Body of pancreas (tissue), 4 donors: ENCODE results near the gene SLX4IP. TPM values are rescaled to one million over a fixed set of nuclear protein-coding genes. Genes with fewer than 3 reads are reported as not detected.

Experiments
- ATAC-seq: fragments of 150-250 bp; one replicate; pipeline ENCODE4 v1.9.1; 2016
- DNase-seq, 4 donors: peaks; one replicate each; pipeline ENCODE4 v3.0.0-alpha.2; 2019
- H3K27ac ChIP-seq, 4 donors: fragments of 200-600 bp; sonication (generic); 1 replicate in 3 of 4; 2 replicates in 1 of 4; pipeline versions ENCODE4 v1.5.1 to v1.6.1; 2016 to 2019; ENCODE audit warnings: mild to moderate bottlenecking in 1 of 4, mixed read lengths in 1 of 4, moderate library complexity in 1 of 4
- H3K27me3 ChIP-seq, 2 donors: fragments of 200-600 bp; sonication (generic); one replicate each; pipeline ENCODE4 v1.6.0; 2016; ENCODE audit warnings: mild to moderate bottlenecking in 1 of 2
- H3K36me3 ChIP-seq, 2 donors: fragments of 200-600 bp; sonication (generic); replicated peaks in 1 of 2; 2 replicates each; pipeline ENCODE4 v1.5.1; 2016; ENCODE audit warnings: low read depth in 2 of 2; ENCODE audit not compliant: insufficient read depth in 1 of 2
- H3K4me1 ChIP-seq: fragments of 200-600 bp; sonication (generic); one replicate; pipeline ENCODE4 v1.6.0; 2016
- H3K4me3 ChIP-seq, 2 donors: fragments of 200-600 bp; sonication (generic); 1 replicate in 1 of 2; 2 replicates in 1 of 2; pipeline ENCODE4 v1.5.1; 2016 to 2019
- H3K9me3 ChIP-seq, 3 donors: fragments of 200-600 bp; sonication (generic); 1 replicate in 2 of 3; 2 replicates in 1 of 3; pipeline ENCODE4 v1.5.1; 2016
- POLR2A ChIP-seq, 3 donors: fragments of 450-650 bp; IDR thresholded peaks; one replicate each; pipeline ENCODE4 v1.6.1; 2016; ENCODE audit warnings: antibody characterized with exemption in 3 of 3, mild to moderate bottlenecking in 2 of 3
- WGBS, 2 donors: methylation state at CpG; one replicate each; pipeline ENCODE4 v1.1.5; 2017; 5-methylcytosine and 5-hydroxymethylcytosine counted together
- intact Hi-C: fragments of 100-400 bp; cut with DNase I; formaldehyde crosslinking; loops from one replicate; pipeline ENCODE4 v1.15.1; 2023
- total RNA-seq, 2 donors: library from RNA; depleted of rRNA; stranded (reverse); fragments of >200 nt; gene quantifications; one replicate each; pipeline ENCODE4 v1.1.0, GENCODE V29; 2016
- TF ChIP-seq, protein P1 (sequence below), 7 experiments: fragments of 450-650 bp in 4 of 7; fragments of 200-600 bp in 3 of 7; sonication (generic) in 3 of 7; IDR thresholded peaks; one replicate each; pipeline ENCODE4 v1.5.1; 2016 to 2019; ENCODE audit warnings: antibody characterized with exemption in 7 of 7

SLX4IP gene
- total RNA-seq, 2 donors from 2014 or later, result 4.3 to 4.7 TPM

DNA sequence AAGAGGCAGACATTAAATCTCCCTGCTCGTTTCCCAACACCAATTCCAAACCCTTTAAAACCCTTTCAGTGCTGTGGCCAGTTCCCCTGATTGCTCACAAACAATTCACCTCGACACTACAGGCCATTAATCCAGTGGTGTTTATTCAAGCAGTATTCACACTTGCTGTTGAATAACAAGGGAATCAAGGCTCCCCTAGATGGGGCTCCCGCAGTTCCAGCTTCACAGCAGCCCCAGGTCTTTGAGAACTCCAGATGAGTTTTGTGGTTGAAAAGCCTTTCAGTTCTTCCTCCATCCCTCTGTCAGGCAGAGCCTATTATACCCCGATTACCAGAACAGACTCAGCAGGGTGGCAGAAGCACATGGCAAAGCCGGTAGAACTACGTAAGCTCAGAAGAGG lies 202.5 kb downstream of the SLX4IP start:
- DNase-seq, result no peak
- WGBS, 2 donors, result 70 to 72% methylated on average over 6 of the region's 6 CpGs
- Histone ChIP-seq H3K27ac (peak overlapping the region in 2 of 4 donors; percentile 18 to 24), H3K4me3 (no peak overlapping the region), H3K36me3 (peaks cover 15 to 21% of the 10 kb centered on the region in 2 donors), H3K4me1 (peaks cover 18% of the 10 kb centered on the region), H3K27me3 (no peaks in the 10 kb centered on the region), H3K9me3 (no peaks in the 10 kb centered on the region)
- TF ChIP-seq, protein P1, sequence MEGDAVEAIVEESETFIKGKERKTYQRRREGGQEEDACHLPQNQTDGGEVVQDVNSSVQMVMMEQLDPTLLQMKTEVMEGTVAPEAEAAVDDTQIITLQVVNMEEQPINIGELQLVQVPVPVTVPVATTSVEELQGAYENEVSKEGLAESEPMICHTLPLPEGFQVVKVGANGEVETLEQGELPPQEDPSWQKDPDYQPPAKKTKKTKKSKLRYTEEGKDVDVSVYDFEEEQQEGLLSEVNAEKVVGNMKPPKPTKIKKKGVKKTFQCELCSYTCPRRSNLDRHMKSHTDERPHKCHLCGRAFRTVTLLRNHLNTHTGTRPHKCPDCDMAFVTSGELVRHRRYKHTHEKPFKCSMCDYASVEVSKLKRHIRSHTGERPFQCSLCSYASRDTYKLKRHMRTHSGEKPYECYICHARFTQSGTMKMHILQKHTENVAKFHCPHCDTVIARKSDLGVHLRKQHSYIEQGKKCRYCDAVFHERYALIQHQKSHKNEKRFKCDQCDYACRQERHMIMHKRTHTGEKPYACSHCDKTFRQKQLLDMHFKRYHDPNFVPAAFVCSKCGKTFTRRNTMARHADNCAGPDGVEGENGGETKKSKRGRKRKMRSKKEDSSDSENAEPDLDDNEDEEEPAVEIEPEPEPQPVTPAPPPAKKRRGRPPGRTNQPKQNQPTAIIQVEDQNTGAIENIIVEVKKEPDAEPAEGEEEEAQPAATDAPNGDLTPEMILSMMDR (IDR thresholded peaks at IDR 0.05), result no peak
- TF ChIP-seq POLR2A (IDR thresholded peaks at IDR 0.05), result no peak
- ATAC-seq, result no peak
- intact Hi-C loops, result no loop called here

DNA sequence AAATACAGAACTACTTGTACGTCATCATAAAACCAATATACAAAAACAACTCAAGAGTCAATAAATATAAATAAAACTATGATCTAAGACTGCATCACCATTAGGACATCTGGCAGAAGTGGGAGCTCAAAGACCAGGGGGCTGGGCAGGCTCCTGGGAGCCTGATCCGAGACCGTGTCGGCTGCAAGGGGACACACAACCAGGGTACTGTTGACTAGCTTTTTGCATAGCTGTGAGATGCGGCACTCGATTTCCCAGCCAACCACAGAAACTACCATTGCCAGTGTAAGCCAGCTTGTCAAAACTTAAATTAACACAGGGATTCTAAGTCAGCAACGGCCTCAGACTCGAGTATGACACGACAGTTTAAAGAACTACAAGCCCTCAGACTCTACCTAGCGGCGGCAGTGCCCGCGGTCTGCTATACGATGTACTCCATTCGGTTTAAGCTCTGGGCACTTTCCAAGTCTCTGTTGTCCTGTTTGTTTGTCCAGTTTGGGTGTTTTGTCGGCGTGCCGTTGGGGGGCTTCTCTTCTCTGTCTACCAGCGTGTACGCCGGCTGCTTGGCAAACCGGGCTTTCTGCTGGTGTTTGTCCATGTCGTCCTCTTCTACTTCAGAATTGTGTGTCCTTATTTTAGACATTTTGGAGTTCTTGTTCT lies 204.1 kb downstream of the SLX4IP start:
- ATAC-seq (no peak), DNase-seq (no peak)
- Histone ChIP-seq H3K36me3 (peaks cover 16 to 27% of the 10 kb centered on the region in 2 donors), H3K4me1 (peaks cover 18% of the 10 kb centered on the region), H3K9me3 (no peaks in the 10 kb centered on the region), H3K27me3 (no peaks in the 10 kb centered on the region), H3K4me3 (no peak overlapping the region), H3K27ac (peak overlapping the region in 1 of 4 donors; percentile 42)
- WGBS, 2 donors, result 82 to 87% methylated on average over 23 of the region's 23 CpGs
- TF ChIP-seq POLR2A (IDR thresholded peaks at IDR 0.05), result no peak
- TF ChIP-seq, protein P1 (IDR thresholded peaks at IDR 0.05), result no peak
- intact Hi-C loops, result no loop called here

DNA sequence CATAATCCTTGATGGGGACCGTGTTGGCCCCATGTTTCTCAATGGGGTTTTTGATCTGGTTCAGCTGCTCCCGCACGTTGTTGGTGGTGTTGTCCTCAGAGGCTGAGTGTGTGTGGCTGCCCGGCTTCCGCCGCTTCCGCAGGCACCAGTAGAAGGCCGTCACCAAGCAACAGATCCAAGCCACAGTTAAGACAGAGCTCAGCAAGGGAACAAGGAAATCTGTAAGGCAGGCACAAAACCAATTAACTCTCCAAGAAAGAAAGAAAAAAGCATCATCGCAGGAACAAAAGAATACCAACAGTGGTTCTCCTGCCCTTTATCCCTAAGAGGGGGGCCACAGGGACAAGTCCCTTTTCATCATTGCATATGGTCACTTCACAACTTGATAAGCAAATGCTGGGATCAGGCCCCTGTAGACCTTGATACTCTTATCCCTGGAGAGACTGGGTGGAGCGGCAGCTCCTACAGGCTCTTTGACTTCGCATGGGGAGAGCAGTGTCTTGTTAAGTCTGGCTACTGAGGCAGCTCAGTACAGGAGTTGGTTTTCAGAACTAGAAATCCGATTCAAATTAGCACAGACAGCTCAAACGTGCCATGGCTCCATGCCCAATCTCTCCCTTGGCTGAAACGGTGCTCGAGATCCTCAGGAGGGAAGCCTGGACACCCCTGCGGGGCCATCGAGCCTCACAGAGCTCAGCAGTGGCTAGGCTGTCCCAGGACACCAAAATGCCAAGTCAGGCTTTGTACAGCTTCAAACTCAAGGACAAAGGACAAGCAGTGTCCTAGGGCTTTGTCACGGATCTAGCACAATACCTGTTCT lies 204.8 kb downstream of the SLX4IP start:
- DNase-seq (peak in 2 of 4 donors; percentile 32 to 39), ATAC-seq (peak; percentile 16)
- H3K36me3 ChIP-seq, result peaks cover 19 to 33% of the 10 kb centered on the region in 2 donors
- no peak overlapping the region for H3K4me3 ChIP-seq
- H3K27ac ChIP-seq, result peak overlapping the region in 2 of 4 donors; percentile 2 to 42
- TF ChIP-seq POLR2A (IDR thresholded peaks at IDR 0.05), result no peak
- WGBS, 2 donors, result 67 to 69% methylated on average over 16 to 18 of the region's 18 CpGs
- H3K27me3 ChIP-seq, result no peaks in the 10 kb centered on the region
- H3K4me1 ChIP-seq, result peaks cover 18% of the 10 kb centered on the region
- H3K9me3 ChIP-seq, result no peaks in the 10 kb centered on the region
- intact Hi-C loops, result no loop called here

DNA sequence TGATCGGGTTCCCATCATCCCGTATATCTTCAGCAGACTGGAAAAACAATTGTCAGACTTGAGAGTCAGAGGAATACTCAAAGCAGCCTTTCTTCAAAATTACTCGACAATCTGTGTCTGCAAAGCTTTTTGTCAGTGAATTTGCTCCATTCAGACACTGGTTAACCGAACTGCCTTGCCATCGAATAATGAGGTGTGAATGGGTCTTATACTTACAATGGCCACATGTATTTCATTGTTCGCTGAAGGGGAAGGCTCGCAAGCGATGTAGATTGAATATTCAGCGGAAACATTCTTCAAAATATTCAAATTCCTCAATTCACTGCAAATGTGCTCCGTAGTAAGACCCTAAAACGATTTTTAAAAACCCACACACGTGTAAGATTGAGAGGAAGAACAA lies 205.8 kb downstream of the SLX4IP start:
- ATAC-seq (no peak), DNase-seq (no peak)
- intact Hi-C loops, result no loop called here
- Histone ChIP-seq H3K27ac (peak overlapping the region in 2 of 4 donors; percentile 2 to 42), H3K9me3 (no peaks in the 10 kb centered on the region), H3K4me1 (peaks cover 18% of the 10 kb centered on the region), H3K36me3 (peaks cover 25 to 41% of the 10 kb centered on the region in 2 donors), H3K4me3 (no peak overlapping the region), H3K27me3 (no peaks in the 10 kb centered on the region)
- TF ChIP-seq, protein P1 (IDR thresholded peaks at IDR 0.05), result no peak
- TF ChIP-seq POLR2A (IDR thresholded peaks at IDR 0.05), result no peak
- WGBS, 2 donors, result 88% methylated on average over 12 of the region's 12 CpGs

DNA sequence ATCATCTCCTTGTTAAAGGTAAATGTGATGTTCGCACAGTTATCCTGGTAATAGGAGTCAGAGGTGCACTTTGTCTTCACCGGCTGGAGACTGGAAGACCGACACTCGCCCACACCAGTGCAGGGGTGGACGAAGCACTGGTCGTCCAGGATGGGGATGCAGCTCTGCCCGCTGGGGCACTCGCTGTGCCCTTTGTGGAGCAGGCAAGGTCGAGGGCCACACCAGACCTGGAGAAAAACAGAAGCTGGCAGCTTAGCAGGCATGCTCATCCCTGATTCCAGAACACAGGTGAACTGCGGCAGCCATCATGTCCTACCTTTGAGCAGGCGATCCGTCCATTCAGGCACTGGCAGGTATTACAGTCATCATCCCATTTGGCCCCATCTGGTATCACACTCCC lies 206.4 kb downstream of the SLX4IP start:
- H3K27ac ChIP-seq, result no peak overlapping the region
- 91 to 93% methylated on average over 8 to 12 of the region's 12 CpGs for WGBS, 2 donors

More for the DNA sequence above, 206.4 kb downstream of the SLX4IP start:
- Histone ChIP-seq H3K4me3 (no peak overlapping the region), H3K36me3 (peaks cover 25 to 41% of the 10 kb centered on the region in 2 donors), H3K4me1 (peaks cover 13% of the 10 kb centered on the region), H3K9me3 (no peaks in the 10 kb centered on the region), H3K27me3 (no peaks in the 10 kb centered on the region)
- intact Hi-C loops, result no loop called here
- ATAC-seq (no peak), DNase-seq (no peak)
- no peak for TF ChIP-seq POLR2A (IDR thresholded peaks at IDR 0.05)
- TF ChIP-seq, protein P1 (IDR thresholded peaks at IDR 0.05), result no peak
